Measurements from ENCODE around the gene BAIAP2. TPM values are rescaled to one million over a fixed set of nuclear protein-coding genes. Genes with fewer than 3 reads are reported as not detected.

The BAIAP2 gene
- total RNA-seq, 1 donor from 2014 or later, result 5.5 TPM

- no peak overlapping the region for H3K27ac Mint-ChIP-seq
- no peak for DNase-seq
- peaks cover 16% of the 10 kb centered on the region for H3K36me3 Mint-ChIP-seq (ENCODE audit: low read depth)
- no peaks in the 10 kb centered on the region for H3K9me3 Mint-ChIP-seq
- peaks cover 8% of the 10 kb centered on the region for H3K4me1 Mint-ChIP-seq
- no peak overlapping the region for H3K4me3 Mint-ChIP-seq
- intact Hi-C loops (cut with micrococcal nuclease), result no loop called here
- peaks cover 5% of the 10 kb centered on the region for H3K27me3 Mint-ChIP-seq
These were observed 37.4 kb upstream of the BAIAP2 start for GRCh38 chr17:80997424-80998117.

DNA sequence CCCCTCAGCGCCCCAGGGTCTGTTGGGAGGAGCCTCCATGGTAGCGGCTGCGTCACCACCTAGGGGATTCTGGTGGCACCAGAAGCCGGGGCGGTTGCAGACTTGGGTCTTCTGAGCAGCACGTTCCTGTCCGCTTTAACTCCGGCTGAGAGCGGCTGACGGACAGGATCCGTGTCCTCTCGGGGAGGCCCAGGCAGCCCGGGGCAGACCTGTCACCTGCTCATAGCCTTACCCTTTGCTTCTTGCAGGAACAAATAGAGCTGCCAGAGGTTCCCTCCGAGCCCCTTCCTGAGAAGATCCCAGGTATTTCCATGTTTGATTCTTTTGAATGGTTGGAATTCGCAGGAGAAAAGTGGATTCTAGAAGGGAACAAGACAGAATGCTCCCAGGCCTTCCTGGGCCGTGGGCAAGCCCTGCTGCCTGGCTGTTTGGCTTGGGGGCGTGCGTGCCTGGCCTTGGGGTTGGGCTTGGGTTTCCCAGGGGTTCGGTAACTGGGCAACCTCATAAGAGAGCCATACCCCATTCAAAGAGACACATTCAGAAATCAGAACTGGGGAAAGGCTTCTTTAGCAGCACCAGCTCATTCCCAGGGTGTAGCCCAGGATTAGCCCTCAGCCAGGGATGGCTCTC, 36.7 kb upstream of the BAIAP2 start:
- Mint-ChIP-seq H3K4me1 (peaks cover 3% of the 10 kb centered on the region), H3K27ac (no peak overlapping the region), H3K27me3 (peaks cover 10% of the 10 kb centered on the region), H3K36me3 (ENCODE audit: low read depth) (peaks cover 14% of the 10 kb centered on the region), H3K9me3 (no peaks in the 10 kb centered on the region), H3K4me3 (no peak overlapping the region)
- intact Hi-C loops (cut with micrococcal nuclease), result no loop called here
- no peak for DNase-seq

- Mint-ChIP-seq H3K36me3 (ENCODE audit: low read depth) (peaks cover 14% of the 10 kb centered on the region), H3K9me3 (no peaks in the 10 kb centered on the region), H3K4me3 (no peak overlapping the region), H3K4me1 (peaks cover 4% of the 10 kb centered on the region), H3K27me3 (peaks cover 15% of the 10 kb centered on the region), H3K27ac (no peak overlapping the region)
- DNase-seq, result no peak
- intact Hi-C loops (cut with micrococcal nuclease), result no loop called here
These were observed 36.0 kb upstream of the BAIAP2 start for GRCh38 chr17:80998748-80999535.

- intact Hi-C loops (cut with micrococcal nuclease), result no loop called here
- no peak overlapping the region for H3K27ac Mint-ChIP-seq
- no peak for DNase-seq
These were observed 35.2 kb upstream of the BAIAP2 start for GRCh38 chr17:80999536-81000333.

DNA sequence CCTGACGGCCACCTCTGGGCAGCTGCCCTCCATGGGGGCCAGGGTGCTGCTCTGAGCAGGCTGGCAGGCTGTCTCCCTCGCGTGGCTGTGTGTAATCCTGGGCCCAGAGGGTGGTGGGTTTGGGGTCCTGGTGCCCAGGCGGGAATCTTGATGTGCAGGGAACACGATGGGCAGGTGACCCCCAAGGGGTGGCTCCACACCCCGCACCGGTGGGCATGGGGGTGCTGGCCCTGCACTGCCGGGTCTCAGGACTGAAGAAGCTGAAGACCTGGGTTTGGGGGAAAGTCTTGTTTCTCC, 34.7 kb upstream of the BAIAP2 start:
- Mint-ChIP-seq H3K36me3 (ENCODE audit: low read depth) (peaks cover 12% of the 10 kb centered on the region), H3K27me3 (peaks cover 21% of the 10 kb centered on the region), H3K4me1 (peaks cover 8% of the 10 kb centered on the region), H3K4me3 (no peak overlapping the region), H3K27ac (no peak overlapping the region), H3K9me3 (no peaks in the 10 kb centered on the region)
- no peak for DNase-seq
- intact Hi-C loops (cut with micrococcal nuclease), result no loop called here

More at GRCh38 chr17:80999536-81000333, 35.2 kb upstream of the BAIAP2 start:
- peaks cover 14% of the 10 kb centered on the region for H3K36me3 Mint-ChIP-seq (ENCODE audit: low read depth)
- no peaks in the 10 kb centered on the region for H3K9me3 Mint-ChIP-seq
- peaks cover 18% of the 10 kb centered on the region for H3K27me3 Mint-ChIP-seq
- peaks cover 6% of the 10 kb centered on the region for H3K4me1 Mint-ChIP-seq
- H3K4me3 Mint-ChIP-seq, result no peak overlapping the region

DNA sequence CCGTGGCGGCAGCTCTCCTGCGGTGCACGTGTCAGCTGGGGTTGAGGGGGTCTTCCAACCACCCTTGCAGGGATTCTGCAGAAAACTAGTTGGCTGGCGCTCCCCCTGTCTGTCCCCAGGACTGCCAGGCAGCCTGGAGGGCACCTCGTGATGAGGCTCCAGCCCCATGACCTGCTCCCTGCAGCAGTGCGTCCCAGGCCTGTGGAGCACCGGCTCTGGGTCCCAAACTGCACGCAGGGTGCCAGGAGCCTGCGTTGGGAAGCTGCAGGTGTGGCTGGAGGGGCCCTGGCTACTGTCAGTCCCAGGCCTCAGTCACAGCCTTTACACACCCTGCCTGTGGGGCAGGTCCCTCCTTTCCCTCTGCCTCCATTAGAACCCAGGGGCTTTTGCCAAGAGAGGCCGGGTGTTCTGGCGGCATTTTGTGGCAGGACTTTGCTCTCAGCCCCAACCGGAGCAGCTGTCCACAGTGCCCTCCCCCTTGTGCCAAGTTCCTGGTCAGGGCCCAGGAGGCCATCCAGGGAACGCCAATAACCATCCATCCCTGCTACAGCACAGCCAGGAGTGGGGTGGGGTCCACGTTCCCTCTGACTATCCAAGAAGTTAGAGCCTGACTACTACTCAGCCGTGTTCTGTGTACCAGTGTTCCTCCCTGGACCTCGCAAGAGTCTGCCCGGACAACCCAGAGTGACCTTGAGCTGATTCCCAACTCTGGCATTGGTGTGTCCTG, 34.2 kb upstream of the BAIAP2 start:
- no peak for DNase-seq
- intact Hi-C loops (cut with micrococcal nuclease), result no loop called here
- peaks cover 21% of the 10 kb centered on the region for H3K27me3 Mint-ChIP-seq

GRCh38 chr17:81002013-81002384, 33.0 kb upstream of the BAIAP2 start:
- intact Hi-C loops (cut with micrococcal nuclease), result no loop called here
- Mint-ChIP-seq H3K9me3 (no peaks in the 10 kb centered on the region), H3K36me3 (ENCODE audit: low read depth) (peaks cover 4% of the 10 kb centered on the region), H3K27me3 (peaks cover 30% of the 10 kb centered on the region), H3K4me3 (no peak overlapping the region), H3K27ac (no peak overlapping the region), H3K4me1 (peaks cover 8% of the 10 kb centered on the region)
- DNase-seq, result no peak

More for the DNA sequence above, 34.2 kb upstream of the BAIAP2 start:
- H3K4me3 Mint-ChIP-seq, result no peak overlapping the region
- H3K36me3 Mint-ChIP-seq (ENCODE audit: low read depth), result peaks cover 7% of the 10 kb centered on the region
- H3K27ac Mint-ChIP-seq, result no peak overlapping the region
- H3K9me3 Mint-ChIP-seq, result no peaks in the 10 kb centered on the region
- H3K4me1 Mint-ChIP-seq, result peaks cover 8% of the 10 kb centered on the region

GRCh38 chr17:81002409-81003361, 32.3 kb upstream of the BAIAP2 start:
- H3K27ac Mint-ChIP-seq, result no peak overlapping the region
- peaks cover 8% of the 10 kb centered on the region for H3K4me1 Mint-ChIP-seq
- H3K27me3 Mint-ChIP-seq, result peaks cover 36% of the 10 kb centered on the region
- no peaks in the 10 kb centered on the region for H3K9me3 Mint-ChIP-seq
- H3K36me3 Mint-ChIP-seq (ENCODE audit: low read depth), result peaks cover 3% of the 10 kb centered on the region
- intact Hi-C loops (cut with micrococcal nuclease), result no loop called here
- peak overlapping the region; percentile 48 for H3K4me3 Mint-ChIP-seq
- no peak for DNase-seq

DNA sequence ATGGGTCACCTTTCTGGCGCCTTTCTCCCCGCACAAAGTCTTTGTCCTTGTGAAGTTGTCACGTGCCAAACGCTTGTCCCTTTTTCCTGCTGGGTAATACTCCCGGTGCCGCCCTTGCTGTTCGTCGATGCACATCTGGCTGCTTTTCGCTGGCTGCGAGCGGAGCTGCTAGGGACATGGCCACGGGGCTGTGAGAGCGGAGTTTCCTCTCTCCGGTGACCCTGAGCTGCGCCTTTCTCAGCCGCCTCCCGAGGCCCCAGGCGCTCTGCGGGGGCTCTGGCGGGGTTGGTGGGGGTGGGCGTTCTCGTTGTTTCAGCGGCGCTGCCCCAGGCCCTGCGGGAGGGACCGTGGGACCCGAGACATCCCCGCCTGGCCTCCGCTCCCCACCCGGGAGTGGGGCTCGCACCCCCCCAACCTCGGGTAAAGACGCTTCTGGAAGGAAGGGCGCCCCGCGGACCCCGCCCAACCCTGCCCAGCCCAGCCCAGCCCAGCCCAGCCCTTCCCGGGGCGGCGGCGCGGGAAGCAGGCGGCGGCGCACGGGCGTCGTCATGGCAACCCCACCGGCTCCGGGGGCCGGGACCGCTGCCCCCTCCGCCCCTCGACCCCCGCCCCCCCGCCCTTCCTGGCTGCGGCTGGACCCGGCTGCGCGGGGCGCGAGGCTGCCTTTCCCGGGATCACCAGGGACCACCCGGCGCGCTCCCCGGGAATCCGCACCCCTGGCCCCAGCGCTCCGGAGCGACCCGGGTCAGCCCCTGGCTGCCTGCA, 31.1 kb upstream of the BAIAP2 start:
- H3K4me1 Mint-ChIP-seq, result peaks cover 8% of the 10 kb centered on the region
- H3K36me3 Mint-ChIP-seq (ENCODE audit: low read depth), result no peaks in the 10 kb centered on the region

DNA sequence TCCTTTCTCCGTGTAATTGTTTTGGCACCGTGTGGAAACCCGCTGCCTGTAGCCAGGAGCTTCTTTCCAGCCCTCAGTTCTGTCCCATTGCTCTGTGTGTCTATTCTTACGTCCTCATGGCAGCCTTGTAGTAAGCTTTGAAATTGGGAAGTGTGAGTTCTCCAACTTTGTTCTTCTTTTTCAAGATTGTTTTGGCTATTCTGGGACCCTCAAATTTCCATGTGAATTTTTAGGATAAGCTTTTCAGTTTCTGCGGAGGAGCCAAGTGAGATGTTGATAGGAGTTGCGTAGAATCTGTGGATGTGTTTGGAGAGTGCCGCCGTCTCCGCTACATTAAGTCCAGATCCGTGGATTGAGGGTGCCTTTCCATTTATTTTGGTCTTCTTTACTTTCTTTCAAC, 28.1 kb upstream of the BAIAP2 start:
- H3K4me3 Mint-ChIP-seq, result no peak overlapping the region
- peaks cover 6% of the 10 kb centered on the region for H3K36me3 Mint-ChIP-seq (ENCODE audit: low read depth)
- DNase-seq, result no peak
- peaks cover 8% of the 10 kb centered on the region for H3K9me3 Mint-ChIP-seq
- peaks cover 40% of the 10 kb centered on the region for H3K27me3 Mint-ChIP-seq
- H3K4me1 Mint-ChIP-seq, result peaks cover 10% of the 10 kb centered on the region
- intact Hi-C loops (cut with micrococcal nuclease), result no loop called here
- no peak overlapping the region for H3K27ac Mint-ChIP-seq

More for the DNA sequence above, 31.1 kb upstream of the BAIAP2 start:
- intact Hi-C loops (cut with micrococcal nuclease), result no loop called here
- H3K27ac Mint-ChIP-seq, result no peak overlapping the region
- no peak overlapping the region for H3K4me3 Mint-ChIP-seq
- H3K27me3 Mint-ChIP-seq, result peaks cover 40% of the 10 kb centered on the region
- no peaks in the 10 kb centered on the region for H3K9me3 Mint-ChIP-seq
- DNase-seq, result no peak

DNA sequence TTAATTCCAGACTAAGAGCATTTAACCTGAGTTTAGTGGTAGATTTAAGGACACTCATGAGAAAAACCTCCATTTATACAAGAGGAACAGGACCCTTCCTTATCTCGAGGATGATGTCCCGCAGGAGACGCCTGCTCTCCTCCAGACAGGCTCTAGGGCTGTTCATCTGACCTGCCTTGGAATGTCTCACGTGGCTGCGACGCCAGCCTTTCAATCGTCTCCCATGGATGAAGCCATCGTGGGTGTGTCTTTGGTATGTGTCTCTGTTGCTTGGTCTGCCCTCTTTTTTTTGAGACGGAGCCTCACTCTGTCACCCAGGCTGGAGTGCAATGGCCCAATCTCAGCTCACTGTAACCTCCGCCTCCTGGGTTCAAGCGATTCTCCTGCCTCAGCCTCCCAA, 26.8 kb upstream of the BAIAP2 start:
- no peak overlapping the region for H3K4me3 Mint-ChIP-seq
- no peak for DNase-seq
- intact Hi-C loops (cut with micrococcal nuclease), result no loop called here
- H3K27me3 Mint-ChIP-seq, result peaks cover 31% of the 10 kb centered on the region
- H3K27ac Mint-ChIP-seq, result no peak overlapping the region
- peaks cover 8% of the 10 kb centered on the region for H3K36me3 Mint-ChIP-seq (ENCODE audit: low read depth)
- peaks cover 10% of the 10 kb centered on the region for H3K4me1 Mint-ChIP-seq
- H3K9me3 Mint-ChIP-seq, result peaks cover 11% of the 10 kb centered on the region

GRCh38 chr17:81009136-81009535, 25.8 kb upstream of the BAIAP2 start:
- Mint-ChIP-seq H3K27ac (no peak overlapping the region), H3K9me3 (peaks cover 11% of the 10 kb centered on the region), H3K27me3 (peaks cover 25% of the 10 kb centered on the region), H3K4me3 (no peak overlapping the region), H3K4me1 (peaks cover 8% of the 10 kb centered on the region), H3K36me3 (ENCODE audit: low read depth) (peaks cover 10% of the 10 kb centered on the region)
- intact Hi-C loops (cut with micrococcal nuclease), result no loop called here
- no peak for DNase-seq
